Measurements from ENCODE around the gene LMBRD2.

- TF ChIP-seq CTCF (IDR thresholded peaks at IDR 0.05) (no peak), POLR2AphosphoS5 (IDR thresholded peaks at IDR 0.05) (no peak), POLR2A (IDR thresholded peaks at IDR 0.05) (no peak)
Observed at GRCh38 chr5:36145311-36145710, 6.4 kb downstream of the LMBRD2 start.

All from sigmoid colon (tissue), 4 donors.